Activated T-helper 17 cell treated with anti-CD3 and anti-CD28 coated beads, Interleukin-2, amount 50 U/mL, for 72 hours (primary cell): ENCODE data around the gene EMD. TPM values are rescaled to one million over a fixed set of nuclear protein-coding genes. Genes with fewer than 3 reads are reported as not detected.
"Not testable (repeated sequence)": the region's sequence is repeated elsewhere in the genome, so short reads cannot be mapped to it uniquely, and the experiment has no call there.

Experiments
- ATAC-seq: fragments of 150-1000 bp; cut with Tn5 transposase; replicated peaks from 2 replicates; pipeline ENCODE4 v1.10.0; 2021; ENCODE audit warnings: mild to moderate bottlenecking, moderate library complexity
- H3K27ac Mint-ChIP-seq: one replicate; pipeline ENCODE4 v1.8.0; 2022; ENCODE audit warnings: mixed read lengths
- H3K27me3 Mint-ChIP-seq: one replicate; pipeline ENCODE4 v1.8.0; 2022; ENCODE audit warnings: mixed read lengths
- H3K36me3 Mint-ChIP-seq: one replicate; pipeline ENCODE4 v1.8.0; 2022; ENCODE audit warnings: low read depth, mild to moderate bottlenecking, mixed read lengths
- H3K4me1 Mint-ChIP-seq: one replicate; pipeline ENCODE4 v1.8.0; 2022; ENCODE audit warnings: mixed read lengths
- H3K4me3 Mint-ChIP-seq: one replicate; pipeline ENCODE4 v1.8.0; 2022; ENCODE audit warnings: mild to moderate bottlenecking, mixed read lengths
- H3K9me3 Mint-ChIP-seq: one replicate; pipeline ENCODE4 v1.8.0; 2022; ENCODE audit warnings: mixed read lengths
- total RNA-seq, 2 donors: library from RNA; stranded (reverse); gene quantifications; one replicate each; pipeline ENCODE4 v1.2.3, GENCODE V29; 2022

The EMD gene
- 10 to 100 TPM; 86.5 to 87.5 TPM for total RNA-seq

DNA sequence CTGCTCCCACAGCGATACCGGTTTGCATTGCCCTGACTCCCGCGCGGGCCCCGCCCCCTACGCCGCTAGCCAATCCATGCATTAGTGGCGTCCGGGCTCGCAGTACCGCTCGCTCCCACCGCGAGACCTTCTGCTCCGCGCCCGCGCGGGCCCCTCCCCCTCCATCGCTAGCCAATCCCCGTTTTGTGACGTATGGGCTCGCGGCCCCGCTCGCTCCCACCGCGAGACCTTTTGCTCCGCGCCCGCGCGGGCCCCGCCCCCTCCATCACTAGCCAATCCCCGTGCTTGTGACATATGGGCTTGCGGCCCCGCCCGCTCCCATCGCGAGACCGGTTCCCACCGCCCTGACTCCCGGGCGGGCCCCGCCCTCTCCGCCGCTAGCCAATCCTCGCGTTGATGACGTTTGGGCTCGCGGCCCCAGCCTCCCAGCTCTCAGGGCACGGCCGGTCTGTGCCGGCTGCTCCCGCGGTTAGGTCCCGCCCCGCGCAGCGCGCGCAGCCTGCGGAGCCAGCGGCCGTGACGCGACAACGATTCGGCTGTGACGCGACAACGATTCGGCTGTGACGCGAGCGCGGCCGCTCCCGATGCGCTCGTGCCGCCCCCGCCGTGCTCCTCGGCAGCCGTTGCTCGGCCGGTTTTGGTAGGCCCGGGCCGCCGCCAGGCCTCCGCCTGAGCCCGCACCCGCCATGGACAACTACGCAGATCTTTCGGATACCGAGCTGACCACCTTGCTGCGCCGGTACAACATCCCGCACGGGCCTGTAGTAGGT, at the start of gene EMD:
EMD (plus strand) TSS at position 497 of the 770 bp plus-strand sequence; CDS start at position 687, 190 bp downstream.
- Mint-ChIP-seq H3K27ac (peak within 1 kb of the TSS; percentile 92), H3K4me3 (peak within 1 kb of the TSS; percentile 85), H3K27me3 (no peaks in the 10 kb centered on the region), H3K9me3 (no peaks in the 10 kb centered on the region), H3K36me3 (peaks cover 26% of the 10 kb centered on the region), H3K4me1 (no peaks in the 10 kb centered on the region)
- ATAC-seq, result peak; percentile 87

DNA sequence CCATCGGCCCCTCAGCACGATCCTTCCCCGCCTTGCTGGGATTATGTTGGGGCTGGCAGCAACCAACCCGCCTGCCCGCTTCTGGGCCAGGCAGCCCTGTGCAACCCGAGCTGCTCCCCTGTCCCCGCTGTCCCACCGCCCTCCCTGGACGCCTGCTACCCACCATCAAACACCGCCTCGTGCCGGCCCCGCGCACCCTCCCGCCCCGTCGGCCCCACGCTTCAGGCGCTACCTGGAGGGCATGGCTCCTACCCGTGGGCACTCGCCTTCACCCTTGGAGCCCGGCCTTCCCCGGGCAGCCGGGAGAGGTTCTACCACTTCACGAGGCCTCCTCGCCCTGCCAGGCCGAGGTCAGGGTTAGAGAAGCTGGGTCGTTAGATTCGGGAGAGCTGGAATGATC, 46.5 kb upstream of the EMD start:
- no peak overlapping the region for H3K4me3 Mint-ChIP-seq
- H3K27ac Mint-ChIP-seq, result no peak overlapping the region
- no peaks in the 10 kb centered on the region for H3K9me3 Mint-ChIP-seq

GRCh38 chrX:154333116-154333515, 46.0 kb upstream of the EMD start:
- no peaks in the 10 kb centered on the region for H3K27me3 Mint-ChIP-seq
- H3K9me3 Mint-ChIP-seq, result no peaks in the 10 kb centered on the region
- ATAC-seq, result no peak
- H3K4me3 Mint-ChIP-seq, result no peak overlapping the region
- no peaks in the 10 kb centered on the region for H3K36me3 Mint-ChIP-seq
- H3K27ac Mint-ChIP-seq, result no peak overlapping the region
- peaks cover 14% of the 10 kb centered on the region for H3K4me1 Mint-ChIP-seq

More for the DNA sequence above, 46.5 kb upstream of the EMD start:
- no peaks in the 10 kb centered on the region for H3K27me3 Mint-ChIP-seq
- no peaks in the 10 kb centered on the region for H3K36me3 Mint-ChIP-seq
- peaks cover 18% of the 10 kb centered on the region for H3K4me1 Mint-ChIP-seq
- no peak for ATAC-seq

- Mint-ChIP-seq H3K36me3 (no peaks in the 10 kb centered on the region), H3K27ac (peak overlapping the region; percentile 86), H3K27me3 (no peaks in the 10 kb centered on the region), H3K9me3 (no peaks in the 10 kb centered on the region), H3K4me1 (peaks cover 14% of the 10 kb centered on the region), H3K4me3 (peak overlapping the region; percentile 75)
- ATAC-seq, result peak; percentile 60
Observed at GRCh38 chrX:154333837-154334271, 45.2 kb upstream of the EMD start.

GRCh38 chrX:154334496-154334895, 44.6 kb upstream of the EMD start:
- Mint-ChIP-seq H3K36me3 (no peaks in the 10 kb centered on the region), H3K4me1 (peaks cover 14% of the 10 kb centered on the region), H3K4me3 (peak overlapping the region; percentile 75), H3K27ac (peak overlapping the region; percentile 86), H3K9me3 (no peaks in the 10 kb centered on the region), H3K27me3 (no peaks in the 10 kb centered on the region)
- ATAC-seq, result peak; percentile 95

DNA sequence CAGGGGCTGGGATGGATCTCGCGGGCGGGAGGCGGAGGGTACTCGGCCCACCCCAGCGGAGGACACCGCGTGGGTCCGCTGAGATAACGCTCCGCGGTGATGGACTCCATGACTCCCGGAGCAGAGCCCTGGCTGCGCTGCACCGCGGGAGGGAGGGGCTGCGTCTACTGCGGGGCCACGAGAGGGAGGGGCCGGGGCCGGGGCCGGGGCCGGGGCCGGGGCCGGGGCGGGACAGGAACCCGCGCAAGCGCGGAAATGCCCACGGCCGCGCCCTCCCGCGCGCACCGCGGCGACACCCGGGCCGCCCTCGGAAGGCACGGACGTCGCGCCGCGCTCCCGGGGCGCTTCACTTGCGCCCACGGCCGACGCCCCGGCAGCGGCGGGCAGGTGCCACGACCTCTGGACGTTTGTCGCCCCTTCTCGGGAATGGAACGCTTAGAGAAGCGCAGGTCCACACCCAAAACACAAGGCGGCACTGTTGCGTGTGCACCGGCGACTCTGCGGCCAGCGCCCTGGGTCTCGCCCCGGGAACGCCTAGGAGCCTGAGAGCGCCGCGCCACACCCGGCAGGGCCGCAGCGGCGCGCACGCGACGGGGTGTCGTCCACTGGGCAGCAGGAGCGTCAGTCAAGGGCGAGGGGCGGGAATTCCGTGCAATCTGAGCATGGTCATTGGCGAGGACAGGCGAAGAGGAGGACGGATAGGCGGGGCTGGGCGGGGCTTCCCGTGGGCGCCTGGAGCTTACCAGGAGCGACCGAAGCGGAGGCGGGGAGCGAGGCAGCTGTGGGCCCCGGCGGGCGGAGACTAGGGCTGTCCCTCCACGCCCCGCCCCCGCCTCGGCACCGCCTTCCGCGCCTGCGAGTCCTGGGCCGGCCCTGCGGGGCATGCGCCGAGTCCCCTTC, 37.4 kb upstream of the EMD start:
- not testable (repeated sequence) for H3K27ac Mint-ChIP-seq, H3K27me3 Mint-ChIP-seq, H3K4me1 Mint-ChIP-seq, H3K36me3 Mint-ChIP-seq, H3K9me3 Mint-ChIP-seq, H3K4me3 Mint-ChIP-seq
- ATAC-seq, result peak; percentile 76

- H3K4me1 Mint-ChIP-seq, H3K36me3 Mint-ChIP-seq, H3K9me3 Mint-ChIP-seq, H3K27me3 Mint-ChIP-seq, H3K27ac Mint-ChIP-seq, H3K4me3 Mint-ChIP-seq: not testable (repeated sequence)
- ATAC-seq, result peak; percentile 41
Observed at GRCh38 chrX:154343063-154343462, 36.0 kb upstream of the EMD start.

DNA sequence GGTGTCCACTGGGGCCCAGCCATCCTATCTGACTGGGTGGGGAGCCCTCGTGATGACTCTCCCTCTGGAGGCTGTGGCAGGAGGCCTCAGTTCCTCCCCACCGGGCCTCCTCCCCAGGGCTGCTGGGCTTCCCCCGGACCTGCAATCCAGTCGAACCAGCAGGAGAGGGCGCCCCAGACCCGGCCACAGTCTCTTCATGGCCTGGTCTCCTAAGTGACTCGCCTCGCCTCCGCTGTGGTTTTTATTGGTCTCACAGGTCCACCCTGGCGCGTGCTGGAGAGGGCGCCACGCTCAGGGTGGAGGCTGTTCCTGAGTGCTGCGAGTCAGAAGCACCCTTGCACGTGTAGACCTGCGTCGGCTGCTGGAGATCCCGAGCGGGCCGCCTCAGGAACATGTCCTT, 35.5 kb upstream of the EMD start:
- peaks cover 12% of the 10 kb centered on the region for H3K36me3 Mint-ChIP-seq
- ATAC-seq, result peak; percentile 47
- not testable (repeated sequence) for H3K9me3 Mint-ChIP-seq, H3K4me1 Mint-ChIP-seq, H3K27me3 Mint-ChIP-seq, H3K27ac Mint-ChIP-seq, H3K4me3 Mint-ChIP-seq

DNA sequence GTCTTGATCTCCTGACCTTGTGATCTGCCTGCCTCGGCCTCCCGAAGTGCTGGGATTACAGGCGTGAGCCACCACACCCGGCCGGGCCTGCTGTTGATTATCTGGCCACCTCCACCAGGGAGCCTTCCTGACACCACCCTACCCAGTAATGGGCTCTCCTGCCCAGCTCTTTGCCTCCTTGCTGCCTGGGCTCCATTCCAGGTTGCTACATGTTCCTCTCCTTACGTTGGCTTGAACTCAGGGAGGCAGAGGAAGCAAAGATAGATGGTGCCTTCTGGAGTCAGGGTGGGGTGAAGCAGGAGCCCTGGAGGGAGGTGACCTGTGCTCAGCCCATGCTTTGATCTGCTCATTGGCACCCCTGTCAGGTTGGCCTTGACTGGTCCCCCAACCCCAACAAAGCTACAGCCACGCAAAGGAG, 31.0 kb upstream of the EMD start:
- H3K36me3 Mint-ChIP-seq, result peaks cover 44% of the 10 kb centered on the region
- peaks cover 7% of the 10 kb centered on the region for H3K4me1 Mint-ChIP-seq
- no peak for ATAC-seq
- H3K27me3 Mint-ChIP-seq, result no peaks in the 10 kb centered on the region
- no peaks in the 10 kb centered on the region for H3K9me3 Mint-ChIP-seq
- peak overlapping the region; percentile 30 for H3K27ac Mint-ChIP-seq
- peak overlapping the region; percentile 25 for H3K4me3 Mint-ChIP-seq

DNA sequence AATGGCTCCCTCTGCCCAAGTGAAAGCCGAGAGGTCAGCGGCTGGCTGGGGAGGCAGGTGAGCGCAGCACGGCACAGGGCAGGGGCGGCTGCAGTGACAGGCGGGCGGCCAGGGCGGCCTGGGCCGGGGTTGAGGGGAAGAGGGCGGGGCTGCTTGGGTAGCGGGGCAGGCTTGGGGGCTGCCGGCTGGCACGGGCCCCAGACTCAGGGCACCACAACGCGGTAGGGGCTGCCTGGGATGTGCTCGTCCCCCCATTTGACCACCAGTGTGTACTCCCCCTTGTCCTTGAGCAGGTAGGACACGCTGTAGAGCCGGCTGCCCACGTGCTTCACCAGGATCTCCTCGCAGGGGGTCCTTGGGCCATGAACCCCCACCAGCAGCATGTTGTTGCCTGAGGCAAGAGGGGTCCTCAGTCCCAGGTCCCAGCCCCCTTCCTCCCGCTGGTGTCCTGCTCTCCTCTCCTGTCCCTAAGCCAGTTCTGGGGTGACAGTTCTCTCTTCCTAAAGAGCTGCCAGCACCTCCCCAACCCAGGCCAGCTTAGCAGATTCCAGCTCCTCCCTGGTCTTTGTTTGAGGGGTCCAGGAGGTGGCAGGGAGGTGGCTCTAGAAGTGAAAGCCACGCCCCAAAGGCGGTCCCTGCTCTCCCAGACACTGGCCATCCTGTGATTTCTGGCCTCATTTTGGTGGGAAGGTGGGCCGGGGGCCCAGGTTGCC, 30.3 kb upstream of the EMD start:
- Mint-ChIP-seq H3K27me3 (no peaks in the 10 kb centered on the region), H3K36me3 (peaks cover 51% of the 10 kb centered on the region), H3K9me3 (no peaks in the 10 kb centered on the region), H3K4me3 (peak overlapping the region; percentile 25), H3K4me1 (peaks cover 7% of the 10 kb centered on the region), H3K27ac (no peak overlapping the region)
- no peak for ATAC-seq

DNA sequence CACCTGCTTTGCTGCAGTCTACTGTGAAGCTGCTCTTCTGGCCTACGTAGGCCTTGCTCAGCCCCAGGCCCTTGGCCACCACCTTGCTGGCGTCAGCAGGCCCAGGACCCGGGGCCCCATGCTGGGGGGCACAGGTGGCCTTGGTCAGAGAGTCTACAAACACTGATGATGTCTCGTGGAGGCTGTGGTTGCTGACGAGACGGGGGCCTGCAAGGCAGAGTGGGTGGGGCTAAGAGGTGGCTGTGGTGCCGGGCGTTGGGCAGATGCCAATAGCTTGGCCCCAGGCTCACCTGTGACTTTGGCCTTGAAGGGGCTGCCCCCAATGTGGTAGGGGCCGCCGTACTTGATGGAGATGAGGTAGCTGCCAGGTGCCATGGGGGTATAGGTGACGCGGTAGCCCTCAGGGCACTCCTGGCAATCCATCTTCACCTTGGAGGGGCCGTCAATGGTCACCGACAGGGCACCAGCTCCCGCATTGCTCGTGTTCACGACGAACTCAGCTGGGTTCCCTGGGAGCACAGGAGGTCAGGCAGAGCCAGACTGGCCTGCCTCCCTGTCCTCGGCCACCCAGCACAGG, 29.6 kb upstream of the EMD start:
- ATAC-seq, result no peak
- no peaks in the 10 kb centered on the region for H3K27me3 Mint-ChIP-seq
- H3K4me1 Mint-ChIP-seq, result peaks cover 7% of the 10 kb centered on the region
- no peak overlapping the region for H3K27ac Mint-ChIP-seq
- H3K4me3 Mint-ChIP-seq, result no peak overlapping the region
- H3K36me3 Mint-ChIP-seq, result peaks cover 58% of the 10 kb centered on the region
- H3K9me3 Mint-ChIP-seq, result no peaks in the 10 kb centered on the region

- no peak overlapping the region for H3K27ac Mint-ChIP-seq
- H3K4me3 Mint-ChIP-seq, result no peak overlapping the region
- H3K4me1 Mint-ChIP-seq, result peaks cover 7% of the 10 kb centered on the region
- ATAC-seq, result no peak
- no peaks in the 10 kb centered on the region for H3K27me3 Mint-ChIP-seq
- peaks cover 63% of the 10 kb centered on the region for H3K36me3 Mint-ChIP-seq
- H3K9me3 Mint-ChIP-seq, result no peaks in the 10 kb centered on the region
Observed at GRCh38 chrX:154349979-154350378, 29.1 kb upstream of the EMD start.

DNA sequence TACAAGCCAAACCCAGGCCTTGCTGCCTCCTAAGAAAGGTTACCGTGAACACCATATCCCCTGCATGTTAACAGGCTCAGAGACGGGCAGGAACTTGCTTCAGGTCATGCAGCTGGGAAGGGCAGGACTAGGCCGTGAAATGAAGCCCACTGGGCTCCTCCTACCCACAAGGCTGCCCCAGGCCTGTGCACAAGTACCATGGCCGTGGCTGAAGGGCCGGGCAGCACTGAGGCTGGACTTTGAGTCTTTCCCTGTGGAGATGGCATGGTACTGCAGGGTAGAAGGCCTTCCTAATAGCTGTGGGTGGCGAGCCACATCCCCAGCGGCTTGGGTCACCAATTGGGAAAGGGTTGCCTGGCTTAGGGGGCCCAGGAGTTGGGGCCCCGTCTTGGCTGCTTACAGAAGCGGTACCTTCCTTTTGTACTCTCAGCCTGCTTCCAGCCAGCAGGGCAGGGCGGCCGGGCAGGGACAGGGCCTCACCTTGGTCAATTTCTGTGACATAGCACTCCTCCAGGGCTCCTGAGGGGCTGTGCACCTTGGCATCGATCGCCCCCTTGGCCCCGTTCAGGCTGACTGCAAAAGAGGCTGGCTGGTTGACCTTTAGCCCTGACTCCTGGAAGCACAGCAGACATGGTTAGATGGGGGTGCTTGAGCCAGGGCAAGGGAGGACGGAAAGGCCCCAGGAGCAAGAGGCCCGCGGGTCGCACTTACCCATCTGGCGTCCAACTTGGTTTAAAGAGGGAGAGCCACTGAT, 28.5 kb upstream of the EMD start:
- H3K27me3 Mint-ChIP-seq, result no peaks in the 10 kb centered on the region
- H3K27ac Mint-ChIP-seq, result no peak overlapping the region
- peaks cover 7% of the 10 kb centered on the region for H3K4me1 Mint-ChIP-seq
- no peak for ATAC-seq
- peaks cover 69% of the 10 kb centered on the region for H3K36me3 Mint-ChIP-seq
- no peak overlapping the region for H3K4me3 Mint-ChIP-seq
- no peaks in the 10 kb centered on the region for H3K9me3 Mint-ChIP-seq
